Gastrocnemius medialis (tissue), 4 donors: ENCODE data around the gene RHBDL1.

Source experiments
- CTCF ChIP-seq, 5 experiments: fragments of 450-650 bp in 3 of 5; fragments of 200-600 bp in 2 of 5; sonication (generic) in 2 of 5; IDR thresholded peaks in 4 of 5; conservative IDR thresholded peaks in 1 of 5; 1 replicate in 4 of 5; 2 replicates in 1 of 5; pipeline ENCODE4 v1.5.1; 2016 to 2019; ENCODE audit warnings: antibody characterized with exemption in 5 of 5, mild to moderate bottlenecking in 3 of 5, moderate library complexity in 3 of 5
- POLR2A ChIP-seq, 2 donors: fragments of 450-650 bp; IDR thresholded peaks; one replicate each; pipeline ENCODE4 v1.6.1; 2017; ENCODE audit warnings: antibody characterized with exemption in 2 of 2, mild to moderate bottlenecking in 2 of 2, moderate library complexity in 2 of 2

- TF ChIP-seq CTCF (IDR thresholded peaks at IDR 0.05 in 4 of 5, conservative IDR thresholded peaks at IDR 0.05 in 1 of 5) = no peak
- TF ChIP-seq POLR2A (IDR thresholded peaks at IDR 0.05) = no peak
Observed at GRCh38 chr16:670485-671352, 4.8 kb upstream of the RHBDL1 start.
